22Rv1 (cell line): ENCODE results near the gene GLIS1.

Source experiments
- H3K27ac ChIP-seq: fragments of 450-650 bp; 2 replicates; pipeline ENCODE4 v1.5.1; 2017
- CTCF ChIP-seq: fragments of 450-650 bp; IDR thresholded peaks from 2 replicates; pipeline ENCODE4 v1.5.1; 2017; ENCODE audit warnings: mild to moderate bottlenecking
- ZFX ChIP-seq: fragments of 450-650 bp; IDR thresholded peaks from 2 replicates; pipeline ENCODE4 v1.6.1; 2017; ENCODE audit warnings: antibody characterized with exemption, borderline replicate concordance

The GLIS1 gene

GRCh38 chr1:53583868-53584776, 154.8 kb downstream of the GLIS1 start:
- no peak overlapping the region for H3K27ac ChIP-seq
- no peak for TF ChIP-seq ZFX
- TF ChIP-seq CTCF: no peak

GRCh38 chr1:53583021-53583867, 155.7 kb downstream of the GLIS1 start:
- no peak for TF ChIP-seq ZFX
- no peak for TF ChIP-seq CTCF
- no peak overlapping the region for H3K27ac ChIP-seq

GRCh38 chr1:53582211-53583020, 156.5 kb downstream of the GLIS1 start:
- TF ChIP-seq CTCF (no peak), ZFX (no peak)
- no peak overlapping the region for H3K27ac ChIP-seq

- TF ChIP-seq ZFX (no peak), CTCF (no peak)
- H3K27ac ChIP-seq: no peak overlapping the region
These were observed 157.5 kb downstream of the GLIS1 start for GRCh38 chr1:53581476-53581875.

GRCh38 chr1:53580739-53581475, 158.1 kb downstream of the GLIS1 start:
- TF ChIP-seq CTCF: no peak
- no peak for TF ChIP-seq ZFX
- H3K27ac ChIP-seq: no peak overlapping the region

GRCh38 chr1:53580009-53580400, 159.0 kb downstream of the GLIS1 start:
- H3K27ac ChIP-seq: no peak overlapping the region
- TF ChIP-seq CTCF: no peak
- no peak for TF ChIP-seq ZFX
